Liver (tissue), 9 donors: ENCODE measurements around the gene RGS12. TPM values are rescaled to one million over a fixed set of nuclear protein-coding genes. Genes with fewer than 3 reads are reported as not detected.

Source experiments
- DNase-seq: peaks from one replicate; pipeline ENCODE4 v3.0.0-alpha.2; 2017; ENCODE audit warnings: low spot score
- H3K27ac ChIP-seq, 2 donors: one replicate each; pipeline ENCODE4 v1.7.0; 2013; ENCODE audit warnings: inconsistent platforms in 2 of 2, low read length in 2 of 2, control low read depth in 1 of 2, low read depth in 1 of 2, mild to moderate bottlenecking in 1 of 2
- H3K27me3 ChIP-seq, 4 donors: one replicate each; pipeline versions ENCODE4 v1.6.1 to v1.7.0; 2013; ENCODE audit warnings: low read length in 3 of 4, inconsistent platforms in 1 of 4, mild to moderate bottlenecking in 1 of 4, moderate library complexity in 1 of 4; ENCODE audit not compliant: control insufficient read depth in 4 of 4, insufficient read depth in 4 of 4
- H3K36me3 ChIP-seq, 4 donors: one replicate each; pipeline versions ENCODE4 v1.6.1 to v1.7.0; 2013; ENCODE audit warnings: low read length in 3 of 4, mild to moderate bottlenecking in 3 of 4, low read depth in 1 of 4, moderate library complexity in 1 of 4; ENCODE audit not compliant: control insufficient read depth in 4 of 4, insufficient read depth in 3 of 4
- H3K4me1 ChIP-seq, 4 donors: one replicate each; pipeline versions ENCODE4 v1.6.1 to v1.7.0; 2013; ENCODE audit warnings: low read length in 3 of 4, mild to moderate bottlenecking in 3 of 4, moderate library complexity in 1 of 4; ENCODE audit not compliant: control insufficient read depth in 4 of 4, insufficient read depth in 4 of 4
- H3K4me3 ChIP-seq, 3 donors: one replicate each; pipeline versions ENCODE4 v1.6.1 to v1.7.0; 2013; ENCODE audit warnings: low read length in 3 of 3, control low read depth in 1 of 3, low read depth in 1 of 3, mild to moderate bottlenecking in 1 of 3
- H3K9ac ChIP-seq, 2 donors: one replicate each; pipeline ENCODE4 v1.7.0; 2013; ENCODE audit warnings: low read length in 2 of 2, mild to moderate bottlenecking in 2 of 2, moderate library complexity in 2 of 2, control low read depth in 1 of 2, low read depth in 1 of 2
- H3K9me3 ChIP-seq, 4 donors: one replicate each; pipeline versions ENCODE4 v1.6.1 to v1.7.0; 2013; ENCODE audit warnings: low read length in 3 of 4; ENCODE audit not compliant: control insufficient read depth in 4 of 4
- ATF3 ChIP-seq: IDR thresholded peaks from 2 replicates; pipeline ENCODE4 v1.6.1; 2016; ENCODE audit warnings: antibody characterized with exemption
- EGR1 ChIP-seq, 2 donors: IDR thresholded peaks; 2 replicates each; pipeline ENCODE4 v1.6.1; 2016 to 2018; ENCODE audit warnings: antibody characterized with exemption in 2 of 2, low read depth in 2 of 2
- FOXA1 ChIP-seq: IDR thresholded peaks from 2 replicates; pipeline ENCODE4 v1.6.1; 2016; ENCODE audit warnings: antibody characterized with exemption
- FOXA2 ChIP-seq: IDR thresholded peaks from 2 replicates; pipeline ENCODE4 v1.6.1; 2016; ENCODE audit warnings: antibody characterized with exemption
- GABPA ChIP-seq, 2 donors: IDR thresholded peaks in 1 of 2; conservative IDR thresholded peaks in 1 of 2; 2 replicates each; pipeline ENCODE4 v1.6.1; 2016; ENCODE audit warnings: antibody characterized with exemption in 2 of 2, mild to moderate bottlenecking in 1 of 2, moderate library complexity in 1 of 2
- HNF4A ChIP-seq, 2 donors: conservative IDR thresholded peaks; 2 replicates each; pipeline ENCODE4 v1.6.1; 2016; ENCODE audit warnings: antibody characterized with exemption in 2 of 2, mild to moderate bottlenecking in 2 of 2
- HNF4G ChIP-seq: IDR thresholded peaks from 2 replicates; pipeline ENCODE4 v1.6.1; 2016; ENCODE audit warnings: antibody characterized with exemption
- JUND ChIP-seq, 2 donors: IDR thresholded peaks; 2 replicates each; pipeline ENCODE4 v1.6.1; 2016; ENCODE audit warnings: antibody characterized with exemption in 2 of 2
- MAX ChIP-seq: IDR thresholded peaks from 2 replicates; pipeline ENCODE4 v1.6.1; 2016; ENCODE audit warnings: antibody characterized with exemption
- NR2F2 ChIP-seq: IDR thresholded peaks from 2 replicates; pipeline ENCODE4 v1.6.1; 2016; ENCODE audit warnings: antibody characterized with exemption
- RAD21 ChIP-seq, 2 donors: IDR thresholded peaks; 2 replicates each; pipeline ENCODE4 v1.6.1; 2016; ENCODE audit warnings: antibody characterized with exemption in 2 of 2, mild to moderate bottlenecking in 2 of 2
- RXRA ChIP-seq, 2 donors: IDR thresholded peaks; 2 replicates each; pipeline ENCODE4 v1.6.1; 2017 to 2018; ENCODE audit warnings: antibody characterized with exemption in 2 of 2, mild to moderate bottlenecking in 1 of 2
- SP1 ChIP-seq: IDR thresholded peaks from 2 replicates; pipeline ENCODE4 v1.6.1; 2018; ENCODE audit warnings: antibody characterized with exemption, mild to moderate bottlenecking
- TAF1 ChIP-seq: conservative IDR thresholded peaks from 2 replicates; pipeline ENCODE4 v1.6.1; 2016; ENCODE audit warnings: antibody characterized with exemption, mild to moderate bottlenecking
- YY1 ChIP-seq: IDR thresholded peaks from 2 replicates; pipeline ENCODE4 v1.6.1; 2016; ENCODE audit warnings: antibody characterized with exemption, mild to moderate bottlenecking
- WGBS: extraction: QIAGEN DNeasy Blood & Tissue Kit; methylation state at CpG from one replicate; pipeline ENCODE4 v1.1.7; 2013; 5-methylcytosine and 5-hydroxymethylcytosine counted together
- polyA plus RNA-seq, 2 donors: library from polyadenylated mRNA; stranded (reverse) in 1 of 2; unstranded in 1 of 2; fragments of 200-250 nt in 1 of 2; fragments of >200 nt in 1 of 2; fragmentation: Nextera tagmentation in 1 of 2; extraction: Ambion mirVana in 1 of 2; gene quantifications; one replicate each; pipeline versions ENCODE4 v1.2.1 to v1.2.3, GENCODE V29; 2013 to 2015
- total RNA-seq, 2 donors: library from RNA; depleted of rRNA; stranded (reverse); fragments of >200 nt; gene quantifications; one replicate each; pipeline ENCODE4 v1.2.3, GENCODE V29; 2014
- TF ChIP-seq, protein P1 (sequence below): fragments of 150-350 bp; IDR thresholded peaks from 2 replicates; pipeline ENCODE4 v1.5.1; 2017; ENCODE audit warnings: improper control_type of control experiment, low read depth, low read length; ENCODE audit not compliant: missing input control
- TF ChIP-seq, protein P2 (sequence below): IDR thresholded peaks from 2 replicates; pipeline ENCODE4 v1.6.1; 2016; ENCODE audit warnings: antibody characterized with exemption, mild to moderate bottlenecking
- TF ChIP-seq, protein P3 (sequence below): IDR thresholded peaks from 2 replicates; pipeline ENCODE4 v1.6.1; 2016; ENCODE audit warnings: antibody characterized with exemption
- donor health status: healthy.
- donor health status: healthy.
- donor health status: healthy.
- donor health status: healthy.
- donor health status: healthy.

Gene RGS12
- total and polyA plus RNA-seq, 4 donors = 6.4 to 23.2 (median 11.5) TPM

DNA sequence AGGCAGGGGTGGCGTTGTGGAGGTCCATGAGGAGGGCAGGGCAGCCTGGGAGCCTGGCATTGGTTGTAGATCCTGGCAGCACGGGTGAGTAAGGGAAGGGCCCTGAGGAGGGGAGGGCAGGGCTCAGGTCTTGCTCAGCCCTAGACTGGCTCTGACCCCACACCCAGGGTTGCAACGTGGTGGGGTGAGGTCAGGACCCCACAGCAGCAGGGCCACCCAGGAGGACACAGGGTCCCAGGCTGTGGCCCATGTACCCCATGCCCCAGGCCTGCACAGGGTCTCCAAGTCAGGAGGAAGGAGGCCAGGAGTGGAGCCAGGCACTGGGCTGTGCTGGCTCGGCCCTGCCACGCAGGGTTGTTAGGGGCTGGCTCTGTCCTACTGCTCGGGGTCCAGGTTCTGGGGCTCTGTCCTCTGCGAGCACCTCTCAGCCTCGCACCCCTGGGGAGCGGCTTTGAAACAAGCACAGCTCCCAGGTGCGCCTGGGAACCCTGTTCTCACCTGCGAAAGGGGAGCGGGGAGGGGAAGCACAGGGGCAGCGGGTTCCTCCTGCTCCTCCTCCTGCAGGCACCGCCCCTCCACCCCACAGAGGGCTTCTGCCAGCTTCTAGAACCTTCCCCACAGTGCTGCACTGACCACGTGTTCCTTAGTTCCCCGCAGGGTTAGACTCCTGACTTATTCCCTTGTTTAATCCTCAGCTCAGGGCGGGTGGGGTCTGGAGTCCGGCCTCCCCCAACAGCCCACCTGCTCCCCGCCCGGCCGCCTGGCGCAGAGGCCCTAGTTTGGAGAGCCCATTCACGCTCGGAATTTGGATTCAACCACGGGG is 23.5 kb upstream of the RGS12 start:
- Histone ChIP-seq H3K9me3 (no peaks in the 10 kb centered on the region), H3K4me3 (no peak overlapping the region), H3K4me1 (no peaks in the 10 kb centered on the region), H3K36me3 (no peaks in the 10 kb centered on the region), H3K9ac (no peak overlapping the region), H3K27ac (no peak overlapping the region), H3K27me3 (no peaks in the 10 kb centered on the region)
- WGBS = 91% methylated on average over 25 of the region's 25 CpGs
- no peak for TF ChIP-seq GABPA (IDR thresholded peaks at IDR 0.05 in 1 of 2, conservative IDR thresholded peaks at IDR 0.05 in 1 of 2)
- no peak for TF ChIP-seq YY1
- no peak for TF ChIP-seq HNF4A (conservative IDR thresholded peaks at IDR 0.05)
- TF ChIP-seq ATF3 = no peak
- TF ChIP-seq FOXA1 = no peak
- TF ChIP-seq JUND (IDR thresholded peaks at IDR 0.05) = no peak
- TF ChIP-seq TAF1 = no peak
- no peak for TF ChIP-seq MAX
- TF ChIP-seq, protein P1, sequence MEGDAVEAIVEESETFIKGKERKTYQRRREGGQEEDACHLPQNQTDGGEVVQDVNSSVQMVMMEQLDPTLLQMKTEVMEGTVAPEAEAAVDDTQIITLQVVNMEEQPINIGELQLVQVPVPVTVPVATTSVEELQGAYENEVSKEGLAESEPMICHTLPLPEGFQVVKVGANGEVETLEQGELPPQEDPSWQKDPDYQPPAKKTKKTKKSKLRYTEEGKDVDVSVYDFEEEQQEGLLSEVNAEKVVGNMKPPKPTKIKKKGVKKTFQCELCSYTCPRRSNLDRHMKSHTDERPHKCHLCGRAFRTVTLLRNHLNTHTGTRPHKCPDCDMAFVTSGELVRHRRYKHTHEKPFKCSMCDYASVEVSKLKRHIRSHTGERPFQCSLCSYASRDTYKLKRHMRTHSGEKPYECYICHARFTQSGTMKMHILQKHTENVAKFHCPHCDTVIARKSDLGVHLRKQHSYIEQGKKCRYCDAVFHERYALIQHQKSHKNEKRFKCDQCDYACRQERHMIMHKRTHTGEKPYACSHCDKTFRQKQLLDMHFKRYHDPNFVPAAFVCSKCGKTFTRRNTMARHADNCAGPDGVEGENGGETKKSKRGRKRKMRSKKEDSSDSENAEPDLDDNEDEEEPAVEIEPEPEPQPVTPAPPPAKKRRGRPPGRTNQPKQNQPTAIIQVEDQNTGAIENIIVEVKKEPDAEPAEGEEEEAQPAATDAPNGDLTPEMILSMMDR = no peak
- TF ChIP-seq FOXA2 = no peak
- no peak for TF ChIP-seq SP1
- no peak for TF ChIP-seq NR2F2
- no peak for TF ChIP-seq RAD21 (IDR thresholded peaks at IDR 0.05)
- no peak for TF ChIP-seq RXRA (IDR thresholded peaks at IDR 0.05)
- TF ChIP-seq, protein P2, sequence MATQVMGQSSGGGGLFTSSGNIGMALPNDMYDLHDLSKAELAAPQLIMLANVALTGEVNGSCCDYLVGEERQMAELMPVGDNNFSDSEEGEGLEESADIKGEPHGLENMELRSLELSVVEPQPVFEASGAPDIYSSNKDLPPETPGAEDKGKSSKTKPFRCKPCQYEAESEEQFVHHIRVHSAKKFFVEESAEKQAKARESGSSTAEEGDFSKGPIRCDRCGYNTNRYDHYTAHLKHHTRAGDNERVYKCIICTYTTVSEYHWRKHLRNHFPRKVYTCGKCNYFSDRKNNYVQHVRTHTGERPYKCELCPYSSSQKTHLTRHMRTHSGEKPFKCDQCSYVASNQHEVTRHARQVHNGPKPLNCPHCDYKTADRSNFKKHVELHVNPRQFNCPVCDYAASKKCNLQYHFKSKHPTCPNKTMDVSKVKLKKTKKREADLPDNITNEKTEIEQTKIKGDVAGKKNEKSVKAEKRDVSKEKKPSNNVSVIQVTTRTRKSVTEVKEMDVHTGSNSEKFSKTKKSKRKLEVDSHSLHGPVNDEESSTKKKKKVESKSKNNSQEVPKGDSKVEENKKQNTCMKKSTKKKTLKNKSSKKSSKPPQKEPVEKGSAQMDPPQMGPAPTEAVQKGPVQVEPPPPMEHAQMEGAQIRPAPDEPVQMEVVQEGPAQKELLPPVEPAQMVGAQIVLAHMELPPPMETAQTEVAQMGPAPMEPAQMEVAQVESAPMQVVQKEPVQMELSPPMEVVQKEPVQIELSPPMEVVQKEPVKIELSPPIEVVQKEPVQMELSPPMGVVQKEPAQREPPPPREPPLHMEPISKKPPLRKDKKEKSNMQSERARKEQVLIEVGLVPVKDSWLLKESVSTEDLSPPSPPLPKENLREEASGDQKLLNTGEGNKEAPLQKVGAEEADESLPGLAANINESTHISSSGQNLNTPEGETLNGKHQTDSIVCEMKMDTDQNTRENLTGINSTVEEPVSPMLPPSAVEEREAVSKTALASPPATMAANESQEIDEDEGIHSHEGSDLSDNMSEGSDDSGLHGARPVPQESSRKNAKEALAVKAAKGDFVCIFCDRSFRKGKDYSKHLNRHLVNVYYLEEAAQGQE = no peak
- no peak for TF ChIP-seq HNF4G
- TF ChIP-seq EGR1 (IDR thresholded peaks at IDR 0.05; ENCODE audit: low read depth in 2 of 2) = no peak
- TF ChIP-seq, protein P3, sequence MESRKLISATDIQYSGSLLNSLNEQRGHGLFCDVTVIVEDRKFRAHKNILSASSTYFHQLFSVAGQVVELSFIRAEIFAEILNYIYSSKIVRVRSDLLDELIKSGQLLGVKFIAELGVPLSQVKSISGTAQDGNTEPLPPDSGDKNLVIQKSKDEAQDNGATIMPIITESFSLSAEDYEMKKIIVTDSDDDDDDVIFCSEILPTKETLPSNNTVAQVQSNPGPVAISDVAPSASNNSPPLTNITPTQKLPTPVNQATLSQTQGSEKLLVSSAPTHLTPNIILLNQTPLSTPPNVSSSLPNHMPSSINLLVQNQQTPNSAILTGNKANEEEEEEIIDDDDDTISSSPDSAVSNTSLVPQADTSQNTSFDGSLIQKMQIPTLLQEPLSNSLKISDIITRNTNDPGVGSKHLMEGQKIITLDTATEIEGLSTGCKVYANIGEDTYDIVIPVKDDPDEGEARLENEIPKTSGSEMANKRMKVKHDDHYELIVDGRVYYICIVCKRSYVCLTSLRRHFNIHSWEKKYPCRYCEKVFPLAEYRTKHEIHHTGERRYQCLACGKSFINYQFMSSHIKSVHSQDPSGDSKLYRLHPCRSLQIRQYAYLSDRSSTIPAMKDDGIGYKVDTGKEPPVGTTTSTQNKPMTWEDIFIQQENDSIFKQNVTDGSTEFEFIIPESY = no peak
- no peak for DNase-seq
